GM10266 (cell line): Measurements from ENCODE around the gene LRRC47.

ENCODE experiments used
- DNase-seq: peaks from one replicate; pipeline ENCODE4 v3.0.0; 2012; ENCODE audit errors: extremely low spot score
- CTCF ChIP-seq: IDR thresholded peaks from 2 replicates; pipeline ENCODE4 v1.5.1; 2012; ENCODE audit warnings: mild to moderate bottlenecking, low read depth; ENCODE audit not compliant: control insufficient read depth, insufficient read depth; ENCODE audit errors: missing control alignments

LRRC47 gene

GRCh38 chr1:3777647-3778589, 18.4 kb downstream of the LRRC47 start:
- DNase-seq = no peak

GRCh38 chr1:3777078-3777547, 19.2 kb downstream of the LRRC47 start:
- DNase-seq = no peak

More at GRCh38 chr1:3777647-3778589, 18.4 kb downstream of the LRRC47 start:
- TF ChIP-seq CTCF = no peak

GRCh38 chr1:3776231-3776961, 19.9 kb downstream of the LRRC47 start:
- no peak for DNase-seq

More at GRCh38 chr1:3777078-3777547, 19.2 kb downstream of the LRRC47 start:
- no peak for TF ChIP-seq CTCF

GRCh38 chr1:3775490-3776230, 20.6 kb downstream of the LRRC47 start:
- peak; percentile 80 for DNase-seq
- peak; percentile 64 for TF ChIP-seq CTCF

More at GRCh38 chr1:3776231-3776961, 19.9 kb downstream of the LRRC47 start:
- no peak for TF ChIP-seq CTCF

- no peak for DNase-seq
These were observed 21.3 kb downstream of the LRRC47 start for GRCh38 chr1:3774946-3775489.

More at GRCh38 chr1:3774946-3775489, 21.3 kb downstream of the LRRC47 start:
- no peak for TF ChIP-seq CTCF
